Esophagus muscularis mucosa (tissue), 4 donors: Measurements from ENCODE around the gene FOXO3. TPM values are rescaled to one million over a fixed set of nuclear protein-coding genes. Genes with fewer than 3 reads are reported as not detected.

Experiments used
- DNase-seq: peaks from one replicate; pipeline ENCODE4 v3.0.0-alpha.2; 2017; ENCODE audit errors: extremely low spot score
- H3K27ac ChIP-seq, 4 donors: fragments of 200-600 bp; sonication (generic); replicated peaks in 1 of 4; 1 replicate in 3 of 4; 2 replicates in 1 of 4; pipeline ENCODE4 v1.5.1; 2016 to 2019; ENCODE audit warnings: mild to moderate bottlenecking in 1 of 4
- H3K27me3 ChIP-seq, 4 donors: fragments of 200-600 bp; sonication (generic); one replicate each; pipeline versions ENCODE4 v1.5.1 to v1.6.0; 2016 to 2019
- H3K36me3 ChIP-seq, 4 donors: fragments of 200-600 bp; sonication (generic); one replicate each; pipeline ENCODE4 v1.5.1; 2016 to 2019
- H3K4me1 ChIP-seq, 4 donors: fragments of 200-600 bp; sonication (generic); one replicate each; pipeline ENCODE4 v1.5.1; 2016 to 2019
- H3K4me3 ChIP-seq, 4 donors: fragments of 200-600 bp; sonication (generic); 1 replicate in 2 of 4; 2 replicates in 2 of 4; pipeline ENCODE4 v1.5.1; 2016 to 2019; ENCODE audit warnings: mild to moderate bottlenecking in 4 of 4, moderate library complexity in 1 of 4
- H3K9me3 ChIP-seq, 4 donors: fragments of 200-600 bp; sonication (generic); 1 replicate in 3 of 4; 2 replicates in 1 of 4; pipeline ENCODE4 v1.5.1; 2016 to 2019
- EP300 ChIP-seq: sonication (generic); formaldehyde crosslinking; IDR thresholded peaks from one replicate; pipeline ENCODE4 v1.6.1; 2017; ENCODE audit warnings: antibody characterized with exemption
- POLR2A ChIP-seq: fragments of 450-650 bp; IDR thresholded peaks from one replicate; pipeline ENCODE4 v1.6.1; 2017; ENCODE audit warnings: antibody characterized with exemption, moderate library complexity, mild to moderate bottlenecking, low read depth
- POLR2AphosphoS5 ChIP-seq, 2 donors: sonication (generic); formaldehyde crosslinking; IDR thresholded peaks; one replicate each; pipeline ENCODE4 v1.6.1; 2017; ENCODE audit warnings: antibody characterized with exemption in 2 of 2
- WGBS: methylation state at CpG from one replicate; pipeline ENCODE4 v1.1.5; 2018; 5-methylcytosine and 5-hydroxymethylcytosine counted together
- intact Hi-C: fragments of 100-400 bp; cut with DNase I; formaldehyde crosslinking; loops from one replicate; pipeline ENCODE4 v1.15.1; 2023
- total RNA-seq, 4 donors: library from RNA; depleted of rRNA; stranded (reverse); fragments of >200 nt; gene quantifications; one replicate each; pipeline versions ENCODE4 v1.1.0 to v1.2.1, GENCODE V29; 2016
- TF ChIP-seq, protein P1 (sequence below), 3 experiments: fragments of 200-600 bp in 2 of 3; fragments of 450-650 bp in 1 of 3; sonication (generic) in 2 of 3; IDR thresholded peaks; one replicate each; pipeline ENCODE4 v1.5.1; 2017 to 2019; ENCODE audit warnings: antibody characterized with exemption in 3 of 3, mild to moderate bottlenecking in 2 of 3, moderate library complexity in 1 of 3

FOXO3 gene
- total RNA-seq, 4 donors from 2014 or later, result 92.2 to 154 (median 122) TPM

DNA sequence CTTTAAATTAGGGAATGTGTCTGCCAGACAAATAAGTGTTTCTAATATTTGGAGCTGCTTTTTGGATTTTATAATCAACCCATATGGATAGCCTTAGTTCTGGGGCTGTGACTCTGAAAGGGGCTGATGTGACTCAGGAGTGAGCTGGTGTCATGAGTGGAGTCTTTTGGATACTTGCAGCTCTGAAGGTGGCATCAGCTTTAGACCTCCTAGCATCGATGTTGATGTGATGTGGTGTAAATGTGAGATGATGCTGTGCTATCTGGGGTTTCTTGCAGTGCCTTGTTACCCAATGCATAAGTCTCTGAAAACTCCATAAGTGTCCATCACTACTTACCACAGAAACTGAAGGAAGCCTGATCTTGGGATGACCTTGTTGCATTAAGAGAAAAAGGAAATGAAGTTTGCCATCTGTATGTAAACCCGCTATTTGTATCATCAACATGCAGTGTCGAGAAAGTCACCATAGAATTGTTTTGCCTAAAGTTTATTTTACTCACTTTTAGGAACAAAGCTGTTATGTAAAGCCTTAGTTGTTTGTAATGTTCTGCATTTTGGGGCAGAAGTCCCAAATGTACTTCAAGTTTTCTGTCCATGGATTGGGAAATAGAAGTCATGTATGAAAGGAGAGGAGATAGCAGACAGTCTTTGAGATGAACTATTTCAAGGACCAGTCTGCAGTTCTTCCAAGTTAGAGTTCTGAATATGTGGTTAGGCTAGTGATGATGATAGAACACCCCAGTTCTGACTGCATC is 8.0 kb downstream of the FOXO3 start:
- H3K4me3 ChIP-seq, result peak overlapping the region in 1 of 4 donors; percentile 1
- TF ChIP-seq POLR2A (no peak), POLR2AphosphoS5 (IDR thresholded peaks at IDR 0.05) (no peak), EP300 (no peak)
- TF ChIP-seq, protein P1, sequence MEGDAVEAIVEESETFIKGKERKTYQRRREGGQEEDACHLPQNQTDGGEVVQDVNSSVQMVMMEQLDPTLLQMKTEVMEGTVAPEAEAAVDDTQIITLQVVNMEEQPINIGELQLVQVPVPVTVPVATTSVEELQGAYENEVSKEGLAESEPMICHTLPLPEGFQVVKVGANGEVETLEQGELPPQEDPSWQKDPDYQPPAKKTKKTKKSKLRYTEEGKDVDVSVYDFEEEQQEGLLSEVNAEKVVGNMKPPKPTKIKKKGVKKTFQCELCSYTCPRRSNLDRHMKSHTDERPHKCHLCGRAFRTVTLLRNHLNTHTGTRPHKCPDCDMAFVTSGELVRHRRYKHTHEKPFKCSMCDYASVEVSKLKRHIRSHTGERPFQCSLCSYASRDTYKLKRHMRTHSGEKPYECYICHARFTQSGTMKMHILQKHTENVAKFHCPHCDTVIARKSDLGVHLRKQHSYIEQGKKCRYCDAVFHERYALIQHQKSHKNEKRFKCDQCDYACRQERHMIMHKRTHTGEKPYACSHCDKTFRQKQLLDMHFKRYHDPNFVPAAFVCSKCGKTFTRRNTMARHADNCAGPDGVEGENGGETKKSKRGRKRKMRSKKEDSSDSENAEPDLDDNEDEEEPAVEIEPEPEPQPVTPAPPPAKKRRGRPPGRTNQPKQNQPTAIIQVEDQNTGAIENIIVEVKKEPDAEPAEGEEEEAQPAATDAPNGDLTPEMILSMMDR (IDR thresholded peaks at IDR 0.05), result no peak
- H3K4me1 ChIP-seq, result peaks cover 65 to 100% (median 93%) of the 10 kb centered on the region in 4 donors
- 77% methylated on average over 3 of the region's 3 CpGs for WGBS
- H3K9me3 ChIP-seq, result no peaks in the 10 kb centered on the region
- DNase-seq, result no peak
- H3K27me3 ChIP-seq, result no peaks in the 10 kb centered on the region
- peaks cover 11 to 71% (median 56%) of the 10 kb centered on the region in 4 donors for H3K36me3 ChIP-seq
- intact Hi-C loops, result no loop called here
- peak overlapping the region; percentile 98 to 100 (median 99) for H3K27ac ChIP-seq

- Histone ChIP-seq H3K27me3 (no peaks in the 10 kb centered on the region), H3K9me3 (no peaks in the 10 kb centered on the region), H3K4me1 (peaks cover 70 to 100% (median 93%) of the 10 kb centered on the region in 4 donors), H3K27ac (peak overlapping the region in 2 of 4 donors; percentile 26 to 28), H3K4me3 (no peak overlapping the region), H3K36me3 (peaks cover 11 to 72% (median 56%) of the 10 kb centered on the region in 4 donors)
- 100% methylated on average over 1 of the region's 1 CpG for WGBS
- intact Hi-C loops, result no loop called here
- TF ChIP-seq POLR2AphosphoS5 (IDR thresholded peaks at IDR 0.05) (no peak), EP300 (no peak), POLR2A (no peak)
- TF ChIP-seq, protein P1 (IDR thresholded peaks at IDR 0.05), result no peak
- DNase-seq, result no peak
Observed at GRCh38 chr6:108570517-108570916, 9.8 kb downstream of the FOXO3 start.

DNA sequence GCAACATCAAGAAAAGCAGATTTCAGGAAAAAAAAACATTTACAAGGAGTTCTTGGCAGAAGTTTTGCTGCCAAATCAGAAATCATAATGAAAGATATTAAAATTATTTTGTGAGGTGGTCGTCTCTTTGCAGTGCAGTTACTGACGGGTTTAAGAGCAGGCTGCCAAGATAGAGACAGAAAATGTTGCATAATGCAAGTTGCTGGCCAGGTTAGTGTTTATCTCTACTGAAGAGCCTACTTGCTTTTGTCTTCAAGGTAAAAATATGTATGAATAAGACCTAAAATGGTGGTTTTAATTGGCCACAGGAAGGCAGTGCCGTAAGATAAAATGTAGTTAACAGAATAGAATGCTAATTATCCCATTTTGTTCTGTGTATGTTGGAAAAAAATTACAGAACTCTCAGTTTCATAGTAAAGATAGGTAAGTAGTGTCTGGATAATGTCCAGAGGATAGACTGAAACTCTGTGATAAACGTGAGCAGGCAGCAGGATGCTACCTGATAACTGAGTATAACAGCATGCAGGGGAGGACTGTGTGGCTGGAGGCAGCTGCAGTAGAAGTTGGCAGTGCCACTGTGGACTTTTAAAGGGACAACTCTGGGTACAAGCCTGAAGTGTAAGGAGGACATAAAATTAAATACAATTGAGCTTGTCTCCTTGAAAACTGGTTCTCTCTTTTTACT is 13.9 kb downstream of the FOXO3 start:
- Histone ChIP-seq H3K4me3 (peak overlapping the region in 1 of 4 donors; percentile 13), H3K4me1 (peaks cover 73 to 100% (median 94%) of the 10 kb centered on the region in 4 donors), H3K27ac (peak overlapping the region in 1 of 4 donors; percentile 48), H3K27me3 (no peaks in the 10 kb centered on the region), H3K36me3 (peaks cover 4 to 53% (median 33%) of the 10 kb centered on the region in 4 donors), H3K9me3 (no peaks in the 10 kb centered on the region)
- TF ChIP-seq, protein P1 (IDR thresholded peaks at IDR 0.05), result no peak
- no peak for TF ChIP-seq POLR2AphosphoS5 (IDR thresholded peaks at IDR 0.05)
- no peak for TF ChIP-seq POLR2A
- TF ChIP-seq EP300, result no peak
- intact Hi-C loops, result no loop called here
- WGBS, result 34% methylated on average over 4 of the region's 4 CpGs
- no peak for DNase-seq

DNA sequence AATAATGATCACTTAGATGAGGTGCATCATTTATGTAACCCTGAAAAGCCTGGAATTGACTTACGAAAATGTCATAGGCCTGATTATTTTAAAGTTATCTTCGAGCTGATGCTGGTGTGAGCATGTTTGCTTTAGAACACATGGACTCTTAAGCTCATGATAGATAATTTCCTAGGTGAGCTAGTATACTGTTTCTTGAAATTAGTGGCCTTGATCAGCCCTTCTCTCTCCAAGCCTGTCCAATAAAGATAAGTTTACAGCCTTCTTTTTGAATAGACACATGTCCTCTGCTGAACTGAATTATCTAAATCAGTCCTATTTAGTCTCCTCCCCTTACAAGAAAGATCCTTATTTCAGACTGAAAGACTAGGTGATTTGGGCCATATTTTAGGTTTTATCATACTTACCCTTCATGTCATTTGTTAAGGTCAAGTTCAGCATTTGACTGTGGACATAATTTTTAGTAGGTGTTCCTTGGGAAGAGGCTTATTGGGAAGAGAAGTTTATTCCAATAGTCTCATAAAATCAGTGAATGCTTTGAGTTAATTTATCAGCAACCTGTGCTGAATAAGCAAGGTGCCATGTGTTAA is 15.3 kb downstream of the FOXO3 start:
- 91% methylated on average over 2 of the region's 2 CpGs for WGBS
- peaks cover 84 to 100% (median 96%) of the 10 kb centered on the region in 4 donors for H3K4me1 ChIP-seq
- intact Hi-C loops, result no loop called here

More for the DNA sequence above, 15.3 kb downstream of the FOXO3 start:
- H3K27me3 ChIP-seq, result no peaks in the 10 kb centered on the region
- no peak for DNase-seq
- TF ChIP-seq, protein P1 (IDR thresholded peaks at IDR 0.05), result no peak
- TF ChIP-seq EP300 (no peak), POLR2A (no peak), POLR2AphosphoS5 (IDR thresholded peaks at IDR 0.05) (no peak)
- no peaks in the 10 kb centered on the region for H3K9me3 ChIP-seq
- no peak overlapping the region for H3K4me3 ChIP-seq
- peaks cover 0 to 39% (median 20%) of the 10 kb centered on the region in 4 donors for H3K36me3 ChIP-seq
- peak overlapping the region in 1 of 4 donors; percentile 48 for H3K27ac ChIP-seq
